ENCODE measurements around the gene FNIP2. TPM values are rescaled to one million over a fixed set of nuclear protein-coding genes. Genes with fewer than 3 reads are reported as not detected.
"Not testable (repeated sequence)": the region's sequence is repeated elsewhere in the genome, so short reads cannot be mapped to it uniquely, and the experiment has no call there.

The FNIP2 gene
- total and polyA plus RNA-seq, 10 of the 15 experiments (the other 5 are each of a cell fraction or from before 2014, with no cell fraction given) = 0.03 to 0.38 (median 0.15) TPM

GRCh38 chr4:158809208-158809607, 40.4 kb downstream of the FNIP2 start:
- POLR2A ChIA-PET = interaction anchor here (0.6 to 4.8 kb wide), 4 partner anchors 10 to 26 kb away, joined by 3 to 52 read pairs (median 11); no protein-coding TSS in a partner anchor
- H3K9me3 ChIP-seq (replicated peaks; ENCODE audit: control insufficient read depth, insufficient read depth, low read length); H3K4me3 ChIP-seq; H4K20me1 ChIP-seq (ENCODE audit: control insufficient read depth, insufficient read depth); intact Hi-C loops (cut with micrococcal nuclease; ENCODE audit: unreplicated experiment); BruUV-seq (replicated peaks); DNase-seq (ENCODE audit: low read depth, low spot score); in situ Hi-C loops (cut with MboI); H3K27me3 ChIP-seq (replicated peaks in 1 of 2; ENCODE audit: control insufficient read depth in 2 of 2, insufficient read depth in 2 of 2, low read length in 1 of 2); H3K36me3 ChIP-seq (ENCODE audit: control insufficient read depth in 2 of 2, insufficient read depth in 2 of 2, low read length in 1 of 2); H3K4me2 ChIP-seq (ENCODE audit: control insufficient read depth, insufficient read depth); H2AFZ ChIP-seq (ENCODE audit: control insufficient read depth, low read depth, low read length); ATAC-seq; H3K9ac ChIP-seq (ENCODE audit: control insufficient read depth, insufficient read depth, low read length); H3K79me2 ChIP-seq (ENCODE audit: control insufficient read depth, insufficient read depth, low read length); FAIRE-seq: not testable (repeated sequence)
- Histone ChIP-seq H3K4me1 (ENCODE audit: control insufficient read depth, insufficient read depth, low read length) (peaks cover 30% of the 10 kb centered on the region), H3K27ac (ENCODE audit: control insufficient read depth, insufficient read depth) (peak overlapping the region; percentile 32; the same call in 1 of the 2 replicates)
- WGBS (ENCODE audit: insufficient coverage, insufficient replicate concordance, low lambda C conversion rate, missing lambda C conversion rate) = 19% methylated on average over 4 of the region's 4 CpGs
- CTCF ChIA-PET = interaction anchor here (1.7 to 3.1 kb wide), 5 partner anchors 10 to 43 kb away, joined by 6 to 22 read pairs (median 7); no protein-coding TSS in a partner anchor
- SMC1A ChIA-PET (ENCODE audit: uncharacterized antibody, unreplicated experiment) = interaction anchor here (1.3 to 16.0 kb wide), 11 partner anchors 9 to 79 kb away, joined by 4 to 291 read pairs (median 9); no protein-coding TSS in a partner anchor
- RAD21 ChIA-PET (ENCODE audit: unreplicated experiment) = interaction anchor here (0.6 to 4.2 kb wide), 7 partner anchors 10 to 85 kb away, joined by 3 to 42 read pairs (median 22); partner anchors contain the start of gene PPID

GRCh38 chr4:158809611-158810486, 41.0 kb downstream of the FNIP2 start:
- ChIA-PET RAD21 (ENCODE audit: unreplicated experiment) (interaction anchor here (0.5 to 4.2 kb wide), 18 partner anchors 8 to 397 kb away, joined by 3 to 42 read pairs (median 10); partner anchors contain the start of genes FNIP2 and PPID), CTCF (interaction anchor here (0.8 to 3.1 kb wide), 12 partner anchors 10 to 141 kb away, joined by 3 to 22 read pairs (median 6); no protein-coding TSS in a partner anchor), SMC1A (ENCODE audit: uncharacterized antibody, unreplicated experiment) (interaction anchor here (1.2 to 16.0 kb wide), 16 partner anchors 9 to 86 kb away, joined by 3 to 291 read pairs (median 6); partner anchors contain the start of gene PPID), POLR2A (interaction anchor here (0.6 to 4.8 kb wide), 8 partner anchors 11 to 42 kb away, joined by 3 to 52 read pairs (median 5); no protein-coding TSS in a partner anchor)
- DNase-seq (ENCODE audit: low read depth, low spot score) = peak; percentile 89
- intact Hi-C loops (cut with micrococcal nuclease; ENCODE audit: unreplicated experiment) (no loop called here), in situ Hi-C loops (cut with MboI) (no loop called here)
- H3K79me2 ChIP-seq (ENCODE audit: control insufficient read depth, insufficient read depth, low read length) = peaks cover 7% of the 10 kb centered on the region
- no peak overlapping the region; the same call in 1 of the 2 replicates for H3K4me3 ChIP-seq
- peak; percentile 88 for FAIRE-seq
- peak overlapping the region; percentile 67; the same call in 1 of the 2 replicates for H3K9ac ChIP-seq (ENCODE audit: control insufficient read depth, insufficient read depth, low read length)
- ATAC-seq = peak; percentile 91
- H3K36me3 ChIP-seq (ENCODE audit: control insufficient read depth in 2 of 2, insufficient read depth in 2 of 2, low read length in 1 of 2) = no peaks in the 10 kb centered on the region
- peak overlapping the region; percentile 43 for H3K27ac ChIP-seq (ENCODE audit: control insufficient read depth, insufficient read depth)
- WGBS (ENCODE audit: insufficient coverage, insufficient replicate concordance, low lambda C conversion rate, missing lambda C conversion rate) = under 1% methylated on average over 6 of the region's 6 CpGs
- H3K9me3 ChIP-seq (replicated peaks; ENCODE audit: control insufficient read depth, insufficient read depth, low read length) = no peaks in the 10 kb centered on the region
- no peak overlapping the region for H2AFZ ChIP-seq (ENCODE audit: control insufficient read depth, low read depth, low read length)
- no peaks in the 10 kb centered on the region; a peak in 1 of 4 replicates for H3K27me3 ChIP-seq (replicated peaks in 1 of 2; ENCODE audit: control insufficient read depth in 2 of 2, insufficient read depth in 2 of 2, low read length in 1 of 2)
- peak overlapping the region; percentile 89 for H3K4me2 ChIP-seq (ENCODE audit: control insufficient read depth, insufficient read depth)
- BruUV-seq (replicated peaks) = no TSS peak
- peaks cover 30% of the 10 kb centered on the region for H3K4me1 ChIP-seq (ENCODE audit: control insufficient read depth, insufficient read depth, low read length)
- H4K20me1 ChIP-seq (ENCODE audit: control insufficient read depth, insufficient read depth) = no peaks in the 10 kb centered on the region
- TF ChIP-seq CBX5 (IDR thresholded peaks at IDR 0.05; ENCODE audit: low read depth) (no peak), BCL3 (IDR thresholded peaks at IDR 0.05; ENCODE audit: borderline replicate concordance, insufficient read depth, low read depth, low read length, poor library complexity, severe bottlenecking) (no peak), BCL11A (IDR thresholded peaks at IDR 0.05; ENCODE audit: low read depth, low read length) (peak; percentile 59; the same call in 1 of the 2 replicates), KDM1A (IDR thresholded peaks at IDR 0.05; ENCODE audit: borderline replicate concordance) (no peak), POLR2AphosphoS5 (IDR thresholded peaks at IDR 0.05; ENCODE audit: low read length) (peak; percentile 63; the same call in 1 of the 2 replicates), CUX1 (IDR thresholded peaks at IDR 0.05; ENCODE audit: insufficient replicate concordance, low read depth, low read length) (no peak)

Data from GM12878 (cell line).